Stimulated activated naive CD8-positive, alpha-beta T cell treated with anti-CD3 and anti-CD28 coated beads, Interleukin-15, amount 100 ng/mL, for 72 hours (primary cell): Measurements from ENCODE around the gene OCRL.
"Not testable (repeated sequence)": the region's sequence is repeated elsewhere in the genome, so short reads cannot be mapped to it uniquely, and the experiment has no call there.

Experiments used
- ATAC-seq: fragments of 150-1000 bp; cut with Tn5 transposase; 2 replicates; pipeline ENCODE4 v1.10.0; 2021; ENCODE audit warnings: mild to moderate bottlenecking, moderate library complexity
- DNase-seq, 2 donors: peaks; one replicate each; pipeline ENCODE4 v3.0.0; 2021 to 2022
- H3K27ac Mint-ChIP-seq, 2 donors: one replicate each; pipeline ENCODE4 v1.8.0; 2022; ENCODE audit warnings: mild to moderate bottlenecking in 2 of 2, mixed read lengths in 2 of 2, moderate library complexity in 2 of 2
- H3K27me3 Mint-ChIP-seq: one replicate; pipeline ENCODE4 v1.8.0; 2022; ENCODE audit warnings: mixed read lengths
- H3K4me1 Mint-ChIP-seq: one replicate; pipeline ENCODE4 v1.8.0; 2022; ENCODE audit warnings: mild to moderate bottlenecking, mixed read lengths
- H3K4me3 Mint-ChIP-seq, 2 donors: one replicate each; pipeline ENCODE4 v1.8.0; 2022; ENCODE audit warnings: mild to moderate bottlenecking in 2 of 2, mixed read lengths in 2 of 2, moderate library complexity in 1 of 2
- H3K9me3 Mint-ChIP-seq, 2 donors: one replicate each; pipeline ENCODE4 v1.8.0; 2022; ENCODE audit warnings: mixed read lengths in 2 of 2

Gene OCRL

GRCh38 chrX:129561453-129561852 is 21.4 kb downstream of the OCRL start:
- no peak for ATAC-seq

GRCh38 chrX:129564345-129564744 is 24.3 kb downstream of the OCRL start:
- not testable (repeated sequence) for DNase-seq, H3K9me3 Mint-ChIP-seq, H3K4me3 Mint-ChIP-seq, ATAC-seq, H3K27ac Mint-ChIP-seq, H3K27me3 Mint-ChIP-seq
- H3K4me1 Mint-ChIP-seq, result peaks cover 11% of the 10 kb centered on the region

More at GRCh38 chrX:129561453-129561852, 21.4 kb downstream of the OCRL start:
- Mint-ChIP-seq H3K27ac (no peak overlapping the region), H3K9me3 (no peaks in the 10 kb centered on the region), H3K4me3 (no peak overlapping the region), H3K4me1 (peaks cover 11% of the 10 kb centered on the region), H3K27me3 (no peaks in the 10 kb centered on the region)
- DNase-seq, result no peak

GRCh38 chrX:129565046-129565650 is 25.1 kb downstream of the OCRL start:
- DNase-seq, result no peak
- Mint-ChIP-seq H3K27ac (no peak overlapping the region), H3K27me3 (no peaks in the 10 kb centered on the region), H3K4me1 (peaks cover 11% of the 10 kb centered on the region), H3K9me3 (no peaks in the 10 kb centered on the region), H3K4me3 (no peak overlapping the region)
- no peak for ATAC-seq

GRCh38 chrX:129566073-129566472 is 26.0 kb downstream of the OCRL start:
- Mint-ChIP-seq H3K4me3 (no peak overlapping the region), H3K27me3 (no peaks in the 10 kb centered on the region), H3K27ac (no peak overlapping the region), H3K4me1 (peaks cover 11% of the 10 kb centered on the region), H3K9me3 (no peaks in the 10 kb centered on the region)
- no peak for DNase-seq
- ATAC-seq, result no peak

- Mint-ChIP-seq H3K27ac (no peak overlapping the region), H3K4me3 (no peak overlapping the region), H3K27me3 (no peaks in the 10 kb centered on the region), H3K4me1 (peaks cover 11% of the 10 kb centered on the region), H3K9me3 (no peaks in the 10 kb centered on the region)
- DNase-seq (no peak), ATAC-seq (no peak)
These were observed 28.3 kb downstream of the OCRL start for GRCh38 chrX:129568349-129568748.

GRCh38 chrX:129572422-129572821 is 32.4 kb downstream of the OCRL start:
- no peak for DNase-seq
- Mint-ChIP-seq H3K9me3 (no peaks in the 10 kb centered on the region), H3K4me1 (no peaks in the 10 kb centered on the region), H3K4me3 (no peak overlapping the region), H3K27ac (no peak overlapping the region), H3K27me3 (no peaks in the 10 kb centered on the region)
- no peak for ATAC-seq

- H3K27ac Mint-ChIP-seq, H3K4me1 Mint-ChIP-seq, DNase-seq, H3K9me3 Mint-ChIP-seq, ATAC-seq, H3K4me3 Mint-ChIP-seq, H3K27me3 Mint-ChIP-seq: not testable (repeated sequence)
These were observed 33.6 kb downstream of the OCRL start for GRCh38 chrX:129573652-129574051.

GRCh38 chrX:129574214-129574613 is 34.2 kb downstream of the OCRL start:
- DNase-seq (no peak), ATAC-seq (no peak)
- H3K4me3 Mint-ChIP-seq, result no peak overlapping the region
- no peak overlapping the region for H3K27ac Mint-ChIP-seq
- H3K4me1 Mint-ChIP-seq, result no peaks in the 10 kb centered on the region
- no peaks in the 10 kb centered on the region for H3K9me3 Mint-ChIP-seq
- no peaks in the 10 kb centered on the region for H3K27me3 Mint-ChIP-seq

- ATAC-seq, result no peak
- Mint-ChIP-seq H3K4me3 (no peak overlapping the region), H3K9me3 (no peaks in the 10 kb centered on the region), H3K4me1 (no peaks in the 10 kb centered on the region), H3K27me3 (no peaks in the 10 kb centered on the region), H3K27ac (no peak overlapping the region)
- DNase-seq, result no peak
These were observed 36.5 kb downstream of the OCRL start for GRCh38 chrX:129576539-129576938.

GRCh38 chrX:129577473-129577872 is 37.4 kb downstream of the OCRL start:
- DNase-seq (no peak), ATAC-seq (no peak)
- Mint-ChIP-seq H3K4me3 (no peak overlapping the region), H3K9me3 (no peaks in the 10 kb centered on the region), H3K27me3 (no peaks in the 10 kb centered on the region), H3K27ac (no peak overlapping the region), H3K4me1 (no peaks in the 10 kb centered on the region)

GRCh38 chrX:129577877-129578276 is 37.8 kb downstream of the OCRL start:
- Mint-ChIP-seq H3K27me3 (no peaks in the 10 kb centered on the region), H3K4me3 (no peak overlapping the region), H3K9me3 (no peaks in the 10 kb centered on the region), H3K4me1 (no peaks in the 10 kb centered on the region), H3K27ac (no peak overlapping the region)
- no peak for ATAC-seq
- no peak for DNase-seq

- ATAC-seq, result no peak
These were observed 41.8 kb downstream of the OCRL start for GRCh38 chrX:129581904-129582303.

GRCh38 chrX:129585167-129585566 is 45.1 kb downstream of the OCRL start:
- Mint-ChIP-seq H3K27me3 (no peaks in the 10 kb centered on the region), H3K4me3 (no peak overlapping the region), H3K9me3 (no peaks in the 10 kb centered on the region), H3K4me1 (no peaks in the 10 kb centered on the region), H3K27ac (no peak overlapping the region)
- DNase-seq, result no peak
- ATAC-seq, result no peak

More at GRCh38 chrX:129581904-129582303, 41.8 kb downstream of the OCRL start:
- Mint-ChIP-seq H3K4me3 (no peak overlapping the region), H3K27ac (no peak overlapping the region), H3K27me3 (no peaks in the 10 kb centered on the region), H3K9me3 (no peaks in the 10 kb centered on the region), H3K4me1 (no peaks in the 10 kb centered on the region)
- DNase-seq, result no peak

GRCh38 chrX:129585691-129586090 is 45.6 kb downstream of the OCRL start:
- H3K4me3 Mint-ChIP-seq, result no peak overlapping the region
- no peak overlapping the region for H3K27ac Mint-ChIP-seq
- no peaks in the 10 kb centered on the region for H3K4me1 Mint-ChIP-seq
- no peak for ATAC-seq
- no peaks in the 10 kb centered on the region for H3K27me3 Mint-ChIP-seq
- no peak for DNase-seq
- no peaks in the 10 kb centered on the region for H3K9me3 Mint-ChIP-seq

GRCh38 chrX:129586446-129586845 is 46.4 kb downstream of the OCRL start:
- Mint-ChIP-seq H3K9me3 (no peaks in the 10 kb centered on the region), H3K4me3 (no peak overlapping the region), H3K27me3 (no peaks in the 10 kb centered on the region), H3K4me1 (no peaks in the 10 kb centered on the region), H3K27ac (no peak overlapping the region)
- ATAC-seq, result no peak
- no peak for DNase-seq

- Mint-ChIP-seq H3K4me3 (no peak overlapping the region), H3K9me3 (no peaks in the 10 kb centered on the region), H3K27ac (no peak overlapping the region), H3K27me3 (no peaks in the 10 kb centered on the region), H3K4me1 (no peaks in the 10 kb centered on the region)
- no peak for DNase-seq
- no peak for ATAC-seq
These were observed 50.5 kb downstream of the OCRL start for GRCh38 chrX:129590596-129590995.

- Mint-ChIP-seq H3K27ac (no peak overlapping the region), H3K9me3 (no peaks in the 10 kb centered on the region), H3K4me3 (no peak overlapping the region), H3K27me3 (no peaks in the 10 kb centered on the region), H3K4me1 (peaks cover 5% of the 10 kb centered on the region)
- ATAC-seq, result no peak
- no peak for DNase-seq
These were observed 53.1 kb downstream of the OCRL start for GRCh38 chrX:129593137-129593536.
